ENCODE results near the gene PLSCR4.

DNA sequence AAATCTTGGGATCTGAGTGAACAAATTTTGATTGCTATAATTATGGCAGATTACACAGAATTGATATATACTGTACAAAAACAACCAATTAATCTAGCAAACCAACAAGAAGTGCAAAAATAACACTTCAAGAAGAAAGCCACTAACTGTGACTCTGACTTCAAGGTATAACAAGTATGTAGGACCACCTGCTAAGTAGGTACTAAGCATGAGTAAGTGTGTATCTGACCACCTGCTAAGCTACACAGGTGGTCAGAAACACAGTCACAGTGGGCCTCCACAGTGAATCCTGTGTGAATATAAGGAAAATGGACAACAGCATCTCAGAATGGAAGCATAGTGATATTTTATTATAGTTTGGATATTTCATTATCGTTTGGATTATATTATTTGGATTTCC lies 14.8 kb upstream of the PLSCR4 start:
- no peak for TF ChIP-seq CTCF (IDR thresholded peaks at IDR 0.05; ENCODE audit: low read depth, low read length)
- no peak for TF ChIP-seq MAX (IDR thresholded peaks at IDR 0.05; ENCODE audit: low read depth, low read length)
- no peak for TF ChIP-seq POLR2A (IDR thresholded peaks at IDR 0.05; ENCODE audit: extremely low read depth, insufficient read length)
- TF ChIP-seq MYC (IDR thresholded peaks at IDR 0.05; ENCODE audit: low read depth, low read length) = no peak

Data from NB4 (cell line).